Activated CD4-positive, alpha-beta T cell treated with anti-CD3 and anti-CD28 coated beads for 36 hours (primary cell): ENCODE results near the gene TXNRD3. TPM values are rescaled to one million over a fixed set of nuclear protein-coding genes. Genes with fewer than 3 reads are reported as not detected.

ENCODE experiments used
- ATAC-seq: fragments of 200-7000 bp; cut with Tn5 transposase; one replicate; pipeline ENCODE4 v1.10.0; 2021; ENCODE audit warnings: mild to moderate bottlenecking, moderate library complexity
- CTCF ChIA-PET: fragments of 350-600 bp; sonication (Branson Sonifier 250); formaldehyde crosslinking; loops from one replicate; lab custom pipeline; 2021; ENCODE audit warnings: antibody characterized with exemption; lab: Charles Lee
- POLR2A ChIA-PET: fragments of 350-600 bp; sonication (Branson Sonifier 250); formaldehyde crosslinking; loops from one replicate; lab custom pipeline; 2021; ENCODE audit warnings: antibody characterized with exemption, inconsistent platforms; lab: Charles Lee
- DNase-seq: peaks from one replicate; pipeline ENCODE4 v3.0.0-alpha.2; 2020
- H3K27ac Mint-ChIP-seq: one replicate; pipeline ENCODE4 v1.8.0; 2021; ENCODE audit warnings: mixed read lengths
- H3K27me3 Mint-ChIP-seq: one replicate; pipeline ENCODE4 v1.8.0; 2021; ENCODE audit warnings: mixed read lengths
- H3K36me3 Mint-ChIP-seq: one replicate; pipeline ENCODE4 v1.8.0; 2021; ENCODE audit warnings: low read depth, mixed read lengths
- H3K4me1 Mint-ChIP-seq: one replicate; pipeline ENCODE4 v1.8.0; 2021; ENCODE audit warnings: mixed read lengths
- H3K4me3 Mint-ChIP-seq: one replicate; pipeline ENCODE4 v1.8.0; 2021; ENCODE audit warnings: mild to moderate bottlenecking, moderate library complexity, mixed read lengths
- H3K9me3 Mint-ChIP-seq: one replicate; pipeline ENCODE4 v1.8.0; 2021; ENCODE audit warnings: low read depth, mixed read lengths
- intact Hi-C, 2 experiments: fragments of 100-400 bp; cut with DNase I in 1 of 2; cut with micrococcal nuclease in 1 of 2; formaldehyde crosslinking; loops; one replicate each; pipeline versions ENCODE4 v1.14.2 to v1.15.1; 2022 to 2024; cut with DNase I, micrococcal nuclease
- total RNA-seq, 2 experiments: library from RNA; stranded (reverse); gene quantifications; one replicate each; pipeline ENCODE4 v1.2.3, GENCODE V29; 2021

Gene TXNRD3
- total RNA-seq, 2 experiments from 2014 or later = 2.5 to 3.5 TPM

DNA sequence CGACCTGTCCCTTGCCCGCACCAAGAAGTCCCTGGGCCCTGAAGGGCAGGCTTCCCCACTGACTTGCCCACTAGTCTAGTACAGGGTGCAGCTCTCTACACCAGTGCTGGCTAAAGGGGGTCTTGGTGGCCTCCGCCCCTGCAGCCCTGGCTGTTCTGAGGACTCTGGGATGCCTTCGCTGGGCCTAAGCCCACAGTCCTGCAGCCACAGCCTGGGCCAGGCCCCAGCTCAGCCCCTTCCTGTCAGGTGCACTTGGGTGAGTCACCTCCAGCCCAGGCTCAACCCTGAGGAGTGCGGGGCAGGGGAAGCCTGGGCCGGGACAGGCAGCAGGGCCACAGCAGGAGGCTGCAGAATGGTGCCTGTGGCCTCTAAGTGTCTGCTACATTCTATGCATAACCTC lies 97.2 kb downstream of the TXNRD3 start:
- Mint-ChIP-seq H3K27me3 (no peaks in the 10 kb centered on the region), H3K9me3 (peaks cover 7% of the 10 kb centered on the region), H3K4me3 (no peak overlapping the region), H3K4me1 (no peaks in the 10 kb centered on the region), H3K27ac (no peak overlapping the region), H3K36me3 (no peaks in the 10 kb centered on the region)
- intact Hi-C loops = no loop called here
- DNase-seq (no peak), ATAC-seq (no peak)
- ChIA-PET POLR2A (no interaction called here), CTCF (no interaction called here)

DNA sequence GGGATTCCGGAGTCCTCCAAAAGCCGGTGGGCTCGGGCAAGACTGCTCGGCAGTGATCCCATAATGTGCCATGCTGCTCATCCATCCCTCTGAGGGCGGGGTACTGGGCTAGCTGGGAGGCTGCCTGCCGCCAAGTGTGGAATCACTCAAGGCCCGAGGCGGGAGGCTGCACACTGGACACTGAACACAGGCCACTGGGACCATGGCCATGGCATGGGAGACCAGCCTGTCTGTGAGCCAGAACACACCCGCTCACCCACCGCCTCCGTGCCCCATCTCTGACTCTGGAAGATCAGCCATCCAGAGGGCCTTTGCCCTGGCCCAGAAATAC lies 97.5 kb downstream of the TXNRD3 start:
- ChIA-PET POLR2A (no interaction called here), CTCF (no interaction called here)
- ATAC-seq = no peak
- Mint-ChIP-seq H3K27me3 (no peaks in the 10 kb centered on the region), H3K9me3 (peaks cover 4% of the 10 kb centered on the region), H3K4me3 (no peak overlapping the region), H3K36me3 (no peaks in the 10 kb centered on the region), H3K27ac (no peak overlapping the region), H3K4me1 (no peaks in the 10 kb centered on the region)
- intact Hi-C loops = no loop called here
- DNase-seq = no peak

Other genes starting within 250 kb of the TXNRD3 start
- gene ZXDC, start 179.2 kb downstream of the TXNRD3 start, total RNA-seq = 10 to 100 TPM; 21.6 to 23.1 TPM
- gene UROC1, start 137.4 kb downstream of the TXNRD3 start, total RNA-seq = not detected
- gene CHST13, start 131.0 kb downstream of the TXNRD3 start, total RNA-seq = not detected
- not detected for gene C3orf22, start 96.2 kb downstream of the TXNRD3 start, total RNA-seq
- 10 to 100 TPM; 17.1 to 17.7 TPM for gene CHCHD6, start 49.1 kb upstream of the TXNRD3 start, total RNA-seq